Brain pericyte (primary cell): ENCODE data around the gene LIN28A.

Experiments
- DNase-seq: peaks from one replicate; pipeline ENCODE4 v3.0.0-alpha.2; 2012; ENCODE audit warnings: low read depth, low spot score

Gene LIN28A

DNA sequence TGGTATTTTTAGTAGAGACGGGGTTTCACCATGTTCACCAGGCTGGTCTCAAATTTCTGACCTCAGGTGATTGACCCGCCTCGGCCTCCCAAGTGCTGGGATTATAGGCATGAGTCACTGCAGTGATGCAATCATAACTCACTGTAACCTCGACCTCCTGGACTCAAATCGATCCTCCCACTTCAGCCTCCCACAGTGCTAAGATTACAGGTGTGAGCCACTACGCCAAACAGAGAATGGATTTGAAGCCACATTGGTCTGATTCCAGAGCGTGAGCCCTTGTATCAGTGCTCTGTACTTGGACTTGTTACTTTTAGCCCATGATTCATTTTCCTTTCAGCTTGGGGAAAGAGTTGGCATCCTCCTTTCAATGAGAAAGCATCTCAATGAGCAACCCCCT lies 23.2 kb upstream of the LIN28A start:
- no peak for DNase-seq

DNA sequence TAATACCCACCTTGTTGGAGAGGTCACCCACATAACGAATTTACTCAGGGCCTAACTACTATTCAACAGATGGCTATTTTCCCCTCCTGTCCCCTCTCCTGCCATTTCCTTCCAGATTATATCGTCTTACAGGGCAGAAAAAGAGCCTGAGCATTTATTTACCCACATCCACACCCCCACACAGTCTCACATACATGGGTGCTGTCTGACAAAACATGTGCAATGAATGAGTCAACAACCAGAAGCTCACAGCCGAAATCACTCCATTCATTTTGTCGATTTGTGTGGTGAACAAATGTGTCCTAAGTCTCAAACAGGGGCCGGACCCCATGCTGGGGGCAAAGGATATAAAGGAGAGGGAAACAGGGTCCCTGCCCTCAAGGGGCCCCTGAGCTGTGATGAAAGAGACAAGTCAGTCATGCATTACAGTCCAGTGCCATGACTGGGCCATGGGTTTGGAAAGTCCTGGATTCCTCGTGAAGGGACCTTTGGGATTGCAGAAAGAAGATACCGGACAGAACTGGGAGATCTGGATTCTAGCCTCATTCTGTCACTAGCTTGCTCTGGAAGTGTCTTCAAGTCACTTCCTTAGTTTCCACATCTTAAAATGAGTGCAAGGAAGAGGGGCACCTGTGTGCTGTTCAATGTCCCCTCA lies 21.7 kb upstream of the LIN28A start:
- no peak for DNase-seq

DNA sequence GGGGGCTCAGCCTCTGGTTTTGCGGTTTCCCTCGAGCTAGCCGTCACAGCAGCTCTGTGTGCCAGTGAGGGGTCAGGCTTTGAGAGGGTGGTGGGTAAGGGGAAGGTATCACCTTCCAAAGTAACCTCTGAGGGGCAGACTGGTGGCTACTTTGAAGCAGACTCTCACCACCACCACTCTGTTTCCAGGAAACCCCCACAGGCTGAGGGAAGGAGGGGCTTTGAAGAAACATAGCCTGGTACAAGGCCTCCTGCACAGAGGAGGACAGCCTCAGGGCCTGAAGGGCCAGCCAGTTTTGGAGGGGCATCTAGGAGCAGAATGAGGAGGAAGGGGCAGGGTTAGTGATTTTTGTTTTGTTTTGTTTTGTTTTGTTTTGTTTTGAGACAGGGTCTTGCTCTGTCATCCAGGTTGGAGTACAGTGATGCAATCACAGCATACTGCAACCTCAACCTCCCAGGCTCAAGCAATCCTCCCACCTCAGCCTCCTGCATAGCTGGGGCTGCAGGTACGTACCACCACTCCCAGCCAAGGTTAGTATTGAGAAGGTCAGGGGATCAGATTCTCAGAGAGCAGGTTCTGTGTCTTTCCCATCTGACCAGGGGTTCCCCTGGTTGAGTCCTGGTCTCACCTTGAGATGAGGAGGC lies 20.9 kb upstream of the LIN28A start:
- no peak for DNase-seq

DNA sequence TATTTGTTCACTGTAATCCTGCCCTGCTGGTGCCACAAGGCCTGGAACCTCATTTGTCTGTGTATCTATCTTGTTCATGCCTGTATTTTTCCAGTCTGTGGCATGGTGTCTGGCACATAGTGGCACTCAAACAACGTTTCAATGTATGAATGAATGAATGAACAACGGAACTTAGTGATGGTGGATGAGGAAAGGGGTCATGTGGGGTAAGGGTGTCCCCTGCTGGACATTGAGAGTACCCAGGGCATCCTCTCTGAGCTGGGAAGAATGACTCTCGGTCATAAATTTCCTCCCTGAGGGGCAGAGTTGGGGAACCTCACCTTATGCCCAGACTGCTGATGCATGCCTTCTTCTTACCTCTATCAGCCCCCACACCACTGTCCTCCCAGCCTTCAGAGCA lies 19.2 kb upstream of the LIN28A start:
- DNase-seq, result no peak

DNA sequence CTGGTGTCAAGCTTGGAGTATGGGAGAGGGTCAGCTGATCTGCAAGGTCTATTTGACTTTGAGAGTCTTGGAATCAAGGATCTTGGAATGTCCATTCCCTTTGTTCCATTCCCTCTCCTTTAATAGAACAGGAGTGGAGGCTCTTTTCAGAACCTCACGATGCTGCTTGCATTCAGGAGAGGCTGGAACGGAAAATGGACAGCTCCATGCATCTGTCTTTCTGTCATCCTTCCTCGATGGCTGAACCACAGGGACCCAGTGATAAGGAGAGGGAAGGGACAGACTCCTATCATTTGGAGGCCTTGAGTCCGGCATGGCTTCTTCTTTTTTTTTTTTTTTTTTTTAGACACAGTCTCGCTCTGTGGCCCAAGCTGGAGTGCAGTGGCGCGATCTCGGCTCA lies 14.9 kb upstream of the LIN28A start:
- no peak for DNase-seq

DNA sequence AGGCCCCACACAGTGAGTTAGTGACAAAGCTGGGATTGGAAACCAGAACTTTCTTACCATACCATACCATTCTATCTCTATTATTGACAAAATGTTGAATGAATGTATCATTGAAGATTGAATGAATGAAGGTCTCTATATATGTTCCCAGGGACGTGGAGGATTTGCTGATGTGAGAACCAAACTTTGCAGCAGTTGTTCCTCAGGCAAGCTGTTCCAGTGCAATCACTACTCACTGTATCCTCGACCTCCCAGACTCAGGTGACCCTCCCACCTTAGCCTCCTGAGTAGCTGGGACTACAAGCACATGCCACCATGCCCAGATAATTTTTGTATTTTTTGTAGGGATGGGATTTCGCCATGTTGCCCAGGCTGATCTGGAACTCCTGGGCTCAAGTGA lies 11.6 kb upstream of the LIN28A start:
- no peak for DNase-seq

DNA sequence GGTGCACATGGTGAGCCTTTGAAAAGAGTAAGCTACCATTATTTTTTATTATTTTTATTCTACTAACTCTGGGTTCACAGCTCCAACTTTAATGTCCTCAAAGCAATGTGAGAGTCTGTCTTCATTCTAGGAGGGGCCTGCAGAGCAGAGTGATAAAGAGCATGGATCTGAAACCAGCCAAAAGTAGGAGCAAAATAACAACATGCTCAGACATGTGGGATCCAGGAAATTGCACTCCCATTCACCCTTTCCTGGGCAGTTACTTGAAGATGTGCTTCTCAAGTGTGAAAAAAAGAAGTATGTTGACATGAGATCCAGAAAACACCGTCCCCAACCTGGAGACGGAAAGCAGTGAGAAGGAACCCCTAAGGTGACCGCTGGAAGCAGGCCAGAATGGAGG lies 8.7 kb upstream of the LIN28A start:
- no peak for DNase-seq

DNA sequence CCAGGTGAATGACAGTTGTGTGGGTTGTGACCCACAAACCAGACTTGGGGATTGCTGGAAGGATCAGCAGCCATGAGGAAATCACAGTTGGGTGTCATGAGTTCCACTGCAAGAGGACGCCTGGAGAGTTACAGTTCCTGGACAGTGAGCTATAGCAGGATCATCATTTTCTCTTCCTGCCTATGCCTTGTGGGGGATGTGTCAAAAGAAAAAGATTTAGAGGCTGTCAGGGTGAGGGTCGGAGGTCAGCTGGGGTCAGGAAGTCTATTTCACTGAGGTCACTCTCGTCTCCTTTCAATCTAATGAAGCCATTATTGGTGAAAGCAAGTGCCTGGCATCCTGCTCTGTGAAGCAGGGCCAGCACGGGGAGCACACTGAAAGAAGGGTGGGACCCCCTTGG lies 7.0 kb upstream of the LIN28A start:
- DNase-seq, result no peak

DNA sequence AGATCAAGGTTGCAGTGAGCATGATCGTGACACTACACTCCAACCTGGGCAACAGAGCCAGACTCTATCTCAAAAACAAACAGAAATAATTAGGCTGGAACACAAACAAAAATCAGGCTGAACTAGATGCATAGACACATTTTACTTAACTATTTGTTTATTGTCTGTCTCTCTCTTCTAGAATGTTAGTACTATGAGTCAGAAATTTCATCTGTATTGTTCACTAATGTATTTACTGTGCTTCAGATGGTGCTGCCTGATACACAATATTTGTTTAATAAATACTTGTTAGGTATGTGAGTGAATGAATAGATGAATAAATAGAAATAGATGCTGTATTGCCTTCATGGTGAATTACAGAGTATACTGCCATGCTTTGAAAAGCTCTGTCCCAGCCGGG lies 6.0 kb upstream of the LIN28A start:
- DNase-seq, result no peak

DNA sequence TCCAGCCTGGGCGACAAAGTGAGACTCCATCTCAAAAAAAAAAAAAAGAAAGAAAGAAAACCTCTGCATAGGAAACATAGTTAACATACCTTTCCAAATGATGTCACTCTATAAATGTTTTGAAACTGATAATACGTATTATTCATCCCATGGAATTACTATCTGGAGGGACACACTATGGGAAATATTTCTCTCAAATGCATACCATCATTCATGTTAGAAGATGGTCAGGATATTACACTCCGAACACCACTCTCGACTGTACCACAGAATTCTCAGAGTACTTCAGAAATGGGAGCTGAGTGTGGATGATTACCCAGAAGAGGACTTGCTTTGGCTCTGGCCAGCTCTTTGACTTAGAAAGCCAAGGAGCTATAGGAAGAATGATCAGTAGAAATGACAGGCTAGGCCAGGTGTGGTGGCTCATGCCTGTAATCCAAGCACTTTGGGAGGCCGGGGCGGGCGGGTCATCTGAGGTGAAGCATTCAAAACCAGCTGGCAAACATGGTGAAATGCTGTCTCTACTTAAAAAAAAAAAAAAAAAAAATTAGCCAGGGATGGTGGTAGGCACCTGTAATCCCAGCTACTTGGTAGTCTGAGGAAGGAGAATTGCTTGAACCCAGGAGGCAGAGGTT lies 5.2 kb upstream of the LIN28A start:
- DNase-seq, result no peak

DNA sequence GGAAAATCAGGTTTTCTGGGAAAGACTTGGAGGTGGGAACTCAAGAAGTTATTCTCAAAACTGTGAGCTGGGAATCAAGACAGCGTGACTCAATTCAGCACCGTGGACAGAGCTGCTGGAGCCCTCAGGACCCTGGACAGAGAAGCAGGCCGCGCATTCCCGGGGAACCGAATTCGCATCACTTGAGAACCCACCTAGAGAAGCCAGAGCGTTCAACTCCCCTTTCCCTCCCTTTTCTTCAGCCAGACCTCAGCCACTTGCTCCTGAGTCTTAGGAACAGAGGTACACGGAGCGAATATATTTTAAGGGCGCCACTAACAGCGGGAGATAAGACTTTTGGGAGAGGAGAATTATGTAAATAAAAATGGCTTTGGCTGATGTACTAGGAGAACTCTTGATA lies 2.0 kb upstream of the LIN28A start:
- peak; percentile 58 for DNase-seq

DNA sequence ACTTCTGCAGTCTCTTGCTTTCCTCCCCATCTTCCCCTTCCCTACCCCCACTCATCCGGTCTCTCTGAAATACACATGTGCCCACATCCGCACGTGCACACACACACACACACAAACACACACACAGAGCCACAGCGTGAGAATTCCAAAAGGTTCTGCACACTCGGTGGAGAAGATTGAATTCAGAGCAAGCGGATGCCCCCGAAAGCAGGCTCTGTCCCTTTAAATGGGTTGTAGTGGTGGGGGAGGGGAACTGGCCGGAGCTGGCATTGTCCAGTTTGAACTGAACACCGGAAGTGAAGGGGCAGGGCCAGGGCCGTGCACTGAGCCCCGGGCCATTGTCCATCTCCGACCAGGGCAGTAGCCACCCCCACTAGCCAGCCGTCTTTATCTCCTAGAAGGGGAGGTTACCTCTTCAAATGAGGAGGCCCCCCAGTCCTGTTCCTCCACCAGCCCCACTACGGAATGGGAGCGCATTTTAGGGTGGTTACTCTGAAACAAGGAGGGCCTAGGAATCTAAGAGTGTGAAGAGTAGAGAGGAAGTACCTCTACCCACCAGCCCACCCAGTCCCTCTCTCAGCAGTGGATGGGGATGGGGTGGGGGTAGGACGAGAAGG lies 1.3 kb upstream of the LIN28A start:
- DNase-seq, result no peak

DNA sequence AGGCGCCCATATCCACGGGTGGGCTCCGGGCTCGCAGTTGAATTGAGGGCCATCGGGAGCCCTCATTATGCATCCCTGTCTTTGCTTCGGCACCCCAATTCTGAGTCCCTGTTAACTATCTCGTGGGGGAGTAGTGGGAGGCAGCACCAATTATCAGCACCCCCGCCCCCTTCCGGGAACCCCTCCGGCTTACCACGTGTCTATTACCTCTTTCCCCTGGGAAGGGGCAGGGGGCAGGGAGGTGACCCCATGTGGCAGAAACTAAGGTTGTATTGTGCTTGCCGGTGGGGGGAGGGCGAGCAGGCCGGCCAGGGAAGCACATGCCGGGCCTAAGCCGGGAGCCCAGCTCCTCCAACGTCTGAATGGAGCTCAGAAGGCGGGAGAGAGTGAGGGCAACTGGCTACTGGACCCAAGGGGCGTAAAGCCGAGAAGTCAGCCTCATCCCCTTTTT lies 1.0 kb downstream of the LIN28A start:
- no peak for DNase-seq

DNA sequence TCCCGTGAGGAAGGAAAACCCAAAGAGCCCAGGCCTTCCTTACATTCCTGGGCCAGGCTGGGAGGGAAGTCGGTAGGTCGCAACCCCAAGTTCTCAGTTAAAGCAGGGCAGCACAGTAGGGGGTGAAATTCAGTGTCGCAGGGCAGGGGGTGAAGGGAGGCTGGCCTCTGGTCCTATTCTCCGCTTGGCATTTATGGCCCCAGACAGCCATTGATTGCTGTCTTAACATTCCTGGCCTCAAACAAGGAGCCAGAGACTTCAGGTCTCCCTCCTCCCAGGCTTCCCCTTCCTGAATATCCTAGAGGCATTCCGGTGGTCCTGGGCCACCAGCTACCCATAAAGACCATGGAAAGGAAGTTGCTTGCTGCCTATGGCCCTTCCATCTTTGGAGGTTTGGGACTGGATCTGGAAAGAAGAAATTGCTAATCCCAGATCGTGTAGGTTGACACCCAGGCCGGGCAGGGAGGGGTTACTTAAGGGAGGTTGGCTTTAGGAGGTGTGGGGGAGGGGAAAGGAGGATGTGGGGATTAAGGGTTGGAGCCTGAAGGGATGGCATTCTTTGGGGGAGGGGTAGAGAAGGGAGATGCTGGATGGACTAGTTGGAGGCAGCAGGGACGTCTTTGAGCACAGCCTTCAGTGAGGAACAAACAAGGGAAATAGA lies 1.7 kb downstream of the LIN28A start:
- DNase-seq, result no peak

DNA sequence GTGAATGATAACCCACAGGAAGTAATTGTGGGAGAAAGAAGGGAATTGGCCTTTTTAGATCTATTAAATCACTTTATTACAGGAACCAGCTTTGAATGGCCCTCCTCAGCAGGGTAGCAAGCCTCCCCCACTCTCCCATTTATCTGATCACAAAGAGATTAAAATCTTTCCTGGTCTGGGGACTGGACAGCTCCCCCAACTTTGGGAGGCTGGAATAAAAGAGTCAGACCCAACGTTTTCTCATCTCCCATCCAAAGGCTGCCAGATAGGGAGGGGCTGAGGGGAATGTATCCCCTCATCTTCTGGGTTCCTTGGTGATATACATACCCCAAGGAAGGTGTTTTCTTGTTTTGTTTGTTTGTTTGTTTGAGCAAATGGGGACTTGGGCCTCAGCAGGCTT lies 2.4 kb downstream of the LIN28A start:
- DNase-seq, result no peak

DNA sequence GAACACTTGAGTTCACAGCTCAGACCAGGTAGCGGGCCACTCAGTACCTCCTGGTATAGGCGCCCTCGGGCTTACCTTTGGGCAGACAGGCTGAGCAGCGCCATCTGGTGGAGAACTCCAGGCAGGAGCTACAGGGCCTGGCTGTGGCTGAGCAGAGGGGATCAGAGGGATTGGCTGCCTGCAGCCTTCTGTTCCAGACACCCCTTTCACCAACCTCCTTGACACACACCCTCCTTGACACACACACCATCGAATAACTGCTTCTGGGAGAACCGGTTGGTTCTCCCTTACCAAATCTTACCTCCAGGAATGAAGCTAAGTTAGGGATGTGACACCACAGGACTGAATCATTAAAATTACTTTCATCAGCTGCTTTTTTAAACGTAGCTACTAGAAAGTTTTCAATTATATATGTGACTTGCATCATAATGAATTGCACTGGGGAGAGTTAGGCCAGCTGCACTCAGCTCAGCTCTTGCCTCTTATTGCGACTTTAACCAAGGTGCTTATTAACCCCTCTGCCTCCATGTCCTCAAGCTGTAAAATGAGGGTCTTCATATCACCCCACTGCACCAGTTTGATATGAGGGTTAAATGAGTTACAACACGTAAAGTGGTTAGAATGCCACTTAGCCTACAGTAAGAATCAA lies 6.6 kb downstream of the LIN28A start:
- no peak for DNase-seq

DNA sequence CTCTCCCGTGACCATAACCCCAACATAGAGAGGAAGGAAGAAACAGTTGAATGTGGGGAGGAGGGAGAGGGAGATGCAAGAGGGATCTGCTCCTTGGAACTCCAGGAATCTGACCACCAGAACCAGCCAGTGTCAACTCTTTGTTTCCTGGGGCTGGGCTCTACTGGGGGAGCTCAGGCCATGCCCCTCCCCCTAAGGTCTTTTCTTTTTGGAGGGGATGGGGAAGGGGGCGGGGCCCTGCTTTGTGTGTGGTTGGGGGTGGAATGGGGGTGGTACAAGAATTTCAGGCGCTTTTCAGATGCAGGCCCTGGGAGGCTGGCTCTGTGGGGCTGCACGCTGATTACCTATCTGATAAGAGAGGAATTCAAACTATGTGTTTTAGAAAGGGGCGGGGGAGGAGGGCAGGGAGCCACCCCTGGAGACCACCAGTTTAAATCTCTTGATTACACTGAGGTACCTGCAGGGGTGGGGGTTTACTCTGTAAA lies 8.3 kb downstream of the LIN28A start:
- no peak for DNase-seq

DNA sequence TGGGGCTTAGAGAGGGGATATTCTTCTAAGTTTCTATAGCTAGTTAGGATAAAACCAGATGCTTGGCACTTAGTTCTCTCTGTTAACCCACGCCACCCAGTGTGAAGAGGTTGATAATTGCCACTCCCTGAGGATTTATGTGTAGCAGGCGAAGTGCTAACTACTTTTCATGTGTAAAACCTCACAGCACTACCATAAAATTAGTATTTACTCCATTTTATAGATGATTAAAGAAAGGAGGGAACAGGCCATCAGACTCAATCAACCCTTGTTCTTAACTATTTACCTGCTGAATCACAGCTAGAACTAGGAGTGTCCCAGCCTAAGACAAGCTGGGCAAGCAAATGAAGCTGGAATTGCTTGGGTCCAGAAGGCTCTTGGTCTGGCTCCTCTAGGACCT lies 8.9 kb downstream of the LIN28A start:
- DNase-seq, result no peak

DNA sequence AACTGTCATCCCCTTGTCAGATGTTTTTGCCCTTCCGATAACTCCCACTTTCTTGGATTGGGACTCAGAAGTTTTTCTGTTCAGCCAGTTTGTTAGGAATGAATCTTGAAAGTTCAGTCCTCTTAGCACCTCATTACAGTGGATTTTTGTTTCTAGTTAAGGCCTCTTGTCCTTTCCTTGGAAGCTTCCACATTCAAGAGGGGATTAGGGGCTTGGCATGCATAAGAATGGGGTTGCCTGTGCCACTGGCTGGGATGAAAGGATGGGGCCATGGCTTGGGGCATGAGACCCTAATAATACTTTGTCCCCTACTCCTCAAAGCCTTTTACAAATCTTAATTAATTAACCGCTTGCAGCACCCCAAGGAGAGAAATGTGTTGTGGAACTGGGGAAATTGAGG lies 19.1 kb downstream of the LIN28A start:
- no peak for DNase-seq

DNA sequence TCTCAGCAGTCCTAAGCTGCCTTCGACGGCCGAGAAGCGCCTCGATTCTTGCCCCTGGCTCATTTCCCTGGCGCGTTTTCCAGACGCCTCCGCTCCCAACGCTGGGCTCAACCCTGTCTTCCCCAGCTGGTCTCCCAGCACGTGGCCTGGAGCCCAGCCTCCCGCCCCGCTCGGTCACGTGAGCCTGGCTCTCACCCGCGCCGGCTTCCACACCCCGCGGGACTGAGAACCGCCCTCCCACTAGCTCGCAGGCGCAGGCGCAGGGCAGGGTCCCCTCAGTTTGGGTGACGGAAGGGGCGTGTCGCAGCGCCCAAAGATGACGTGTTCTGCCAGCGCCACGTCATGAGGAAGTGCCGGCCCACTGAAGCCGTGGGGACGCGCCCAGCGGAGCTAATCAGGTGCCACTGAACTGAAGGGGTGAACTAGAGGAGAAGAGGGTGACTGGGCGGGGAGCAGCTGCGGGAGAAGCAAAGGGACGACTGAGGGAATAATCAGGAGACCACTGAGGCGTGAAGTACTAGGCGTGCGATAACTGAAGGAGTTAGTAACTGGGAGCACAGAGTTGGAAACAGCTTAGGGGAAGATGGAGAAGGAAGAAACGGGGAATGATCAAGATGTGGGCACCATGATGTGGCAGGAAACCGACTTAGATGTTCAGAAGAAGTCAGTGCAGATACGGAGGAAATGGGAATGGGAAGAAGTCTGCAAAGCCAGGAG lies 21.5 kb downstream of the LIN28A start, which contains the start of gene DHDDS:
Gene DHDDS, plus strand, starts transcription at position 343 of the 717 bp plus-strand sequence. CDS start 625 bp downstream, outside the sequence.
- peak; percentile 97 for DNase-seq

DNA sequence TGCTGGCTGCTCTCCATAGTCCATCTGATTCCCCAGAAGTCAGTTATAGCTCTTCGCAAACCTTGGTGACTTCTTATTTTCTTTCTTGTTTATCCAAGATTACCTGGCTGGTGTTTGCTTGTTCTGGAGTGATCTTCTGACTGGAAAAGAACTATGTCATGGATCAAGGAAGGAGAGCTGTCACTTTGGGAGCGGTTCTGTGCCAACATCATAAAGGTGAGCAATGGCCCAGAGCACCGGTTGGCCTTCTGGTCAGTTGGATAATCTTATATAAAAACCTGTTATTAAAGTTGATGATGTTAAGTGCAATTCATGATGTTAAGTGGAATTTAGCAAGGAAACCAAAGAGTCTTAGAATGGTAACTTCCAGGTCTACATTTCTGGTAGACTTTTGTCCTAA lies 22.2 kb downstream of the LIN28A start:
- no peak for DNase-seq
